ENCODE data around the gene CSTA.
"Not testable (repeated sequence)": the region's sequence is repeated elsewhere in the genome, so short reads cannot be mapped to it uniquely, and the experiment has no call there.

The CSTA gene

DNA sequence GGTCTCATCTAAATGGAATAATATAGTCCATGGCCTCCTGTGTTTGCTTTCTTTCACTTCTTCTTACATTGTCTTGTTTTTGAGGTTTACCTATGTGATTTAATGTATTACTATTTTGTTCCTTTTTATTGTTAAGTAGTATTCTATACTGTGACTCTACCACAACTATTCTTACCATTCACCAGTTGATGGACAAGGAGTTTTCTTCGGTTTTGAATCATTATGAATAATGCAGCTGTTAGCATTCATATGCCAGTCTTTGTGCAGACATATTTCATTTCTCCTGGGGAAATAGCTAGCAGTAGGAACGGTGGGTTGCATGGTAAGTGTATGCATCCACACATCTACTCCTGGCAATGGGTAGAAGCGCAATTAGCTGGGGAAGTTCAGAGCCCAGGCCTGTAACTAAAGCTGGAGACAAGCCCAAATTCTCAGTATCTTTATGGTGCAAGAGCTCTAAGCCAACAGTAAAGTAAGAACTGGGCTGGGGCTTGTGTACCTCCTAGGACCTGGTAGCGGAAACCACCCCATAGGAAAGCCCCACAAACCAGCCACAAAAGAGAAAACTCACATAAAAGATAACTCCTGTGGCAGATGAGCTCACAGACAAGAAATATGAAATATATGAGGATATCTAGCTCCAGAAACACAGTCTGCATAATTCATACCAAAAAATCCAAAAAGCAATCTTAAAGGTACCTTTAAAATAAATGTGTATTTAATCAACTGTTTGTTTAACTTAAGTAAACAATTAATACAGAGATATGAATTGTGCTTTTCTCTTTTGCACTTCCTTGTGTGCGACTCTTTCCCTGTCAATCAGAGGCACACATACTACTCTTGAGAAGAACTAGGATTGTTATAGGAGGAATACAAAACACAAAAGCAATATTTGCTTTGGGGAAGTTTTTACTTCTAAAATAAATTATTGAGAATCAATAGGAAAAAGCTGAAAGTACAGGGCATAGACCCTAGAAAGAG lies 2.7 kb upstream of the CSTA start:
- DNase-seq, result no peak

DNA sequence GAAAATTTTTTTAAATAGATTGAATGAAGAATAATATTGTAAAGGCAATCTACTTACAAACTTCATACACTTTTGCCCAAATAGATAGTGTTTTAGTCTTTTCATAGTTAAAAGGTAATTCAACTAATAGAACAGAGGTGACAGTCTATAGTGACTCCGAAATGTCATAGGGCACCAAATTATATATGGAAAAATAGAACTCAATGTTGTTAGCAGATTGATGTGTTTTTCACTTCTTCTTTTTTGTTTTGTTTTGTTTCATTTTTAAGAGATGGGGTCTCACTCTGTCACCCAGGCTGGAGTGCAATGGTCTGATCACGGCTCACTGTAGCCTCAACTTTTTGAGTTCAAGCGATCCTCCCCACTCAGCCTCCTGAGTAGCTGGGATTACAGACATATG lies 721 bp downstream of the CSTA start:
- no peak for DNase-seq

DNA sequence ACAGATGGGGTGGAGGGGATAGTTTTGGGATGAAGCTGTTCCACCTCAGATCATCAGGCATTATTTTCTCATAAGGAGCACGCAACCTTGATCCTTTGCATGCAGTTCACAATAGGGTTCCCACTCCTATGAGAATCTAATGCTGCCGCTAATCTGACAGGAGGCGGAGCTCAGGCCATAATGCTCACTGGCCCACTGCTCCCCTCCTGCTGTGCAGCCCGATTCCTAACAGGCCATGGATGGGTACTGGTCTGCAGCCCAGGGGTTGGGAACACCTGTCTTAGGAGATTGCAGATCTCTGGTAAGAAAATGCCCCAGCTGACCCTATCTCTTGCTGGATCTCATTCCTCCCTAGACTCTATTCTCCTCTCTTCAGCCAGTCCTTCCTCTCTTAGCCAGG lies 6.8 kb downstream of the CSTA start:
- no peak for DNase-seq

DNA sequence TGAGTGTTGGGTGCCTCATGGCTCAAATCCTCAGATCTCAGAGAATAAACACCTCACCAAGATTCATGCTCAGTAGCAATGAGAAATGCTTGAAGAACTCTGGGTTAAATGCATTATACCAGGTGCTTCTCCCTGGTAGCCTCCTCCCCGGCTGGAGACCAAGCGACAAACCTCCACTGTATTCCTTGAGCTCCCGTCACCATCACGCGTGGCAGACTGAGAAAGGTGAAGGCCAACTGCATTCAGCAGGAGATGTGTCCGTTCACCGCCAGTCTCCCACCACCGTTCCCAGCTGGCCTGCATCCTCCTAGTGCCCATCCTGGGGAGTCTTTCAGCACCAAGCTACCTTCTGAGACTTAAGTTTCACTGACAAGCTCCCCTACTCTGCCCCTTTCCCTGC lies 7.5 kb downstream of the CSTA start:
- DNase-seq, result no peak

DNA sequence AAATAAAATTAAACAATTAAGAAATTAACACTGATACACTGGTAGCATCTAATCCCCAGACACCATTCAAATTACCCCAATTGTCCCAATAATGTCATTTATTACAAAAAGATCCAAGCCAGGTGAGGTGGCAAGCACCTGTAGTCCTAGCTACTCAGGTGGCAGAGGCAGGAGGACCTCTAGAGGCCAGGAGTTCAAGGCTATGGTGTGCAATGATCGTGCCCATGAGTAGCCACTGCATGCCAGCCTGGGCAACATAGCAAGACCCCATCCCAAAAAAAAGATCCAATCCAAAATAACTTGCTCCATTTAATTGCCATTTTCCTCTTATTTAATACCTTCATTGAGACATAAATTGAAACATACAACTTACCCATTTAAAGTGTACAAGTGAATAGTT lies 17.8 kb downstream of the CSTA start:
- no peak for DNase-seq

DNA sequence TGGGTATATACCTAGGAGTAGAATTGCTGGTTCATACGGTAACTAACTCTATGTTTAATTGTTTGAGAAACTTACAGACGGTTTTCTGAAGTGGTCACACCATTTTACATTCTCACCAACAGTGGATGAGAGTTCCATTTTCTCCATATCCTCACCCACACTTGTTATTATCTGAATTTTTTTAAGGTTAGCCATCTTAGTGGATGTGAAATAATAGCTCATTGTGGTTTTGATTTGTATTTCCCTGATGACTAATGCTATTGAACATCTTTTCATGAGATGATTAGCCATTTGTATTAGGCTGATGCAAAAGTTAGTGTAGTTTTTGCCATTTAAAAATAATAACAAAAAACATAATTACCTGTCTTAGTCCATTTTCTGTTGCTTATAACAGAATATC lies 18.6 kb downstream of the CSTA start:
- DNase-seq, result no peak

DNA sequence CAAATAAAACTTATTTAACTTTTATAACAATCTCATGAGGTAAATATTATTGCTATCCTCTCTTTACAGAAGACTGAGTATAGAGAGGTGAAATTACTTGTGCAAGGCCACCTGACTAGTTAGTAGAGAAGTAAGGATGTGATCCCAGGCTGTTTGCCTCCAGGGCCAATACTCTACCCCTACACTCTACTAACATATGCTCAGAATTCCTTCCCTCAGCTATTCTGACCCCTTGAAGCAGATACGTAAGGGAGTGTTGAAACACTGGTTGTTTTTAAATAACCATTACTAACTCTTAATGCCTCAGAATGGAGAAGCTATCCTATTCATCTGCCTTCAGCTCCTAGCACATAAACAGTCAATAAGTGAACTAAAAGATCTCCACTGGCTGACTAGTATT lies 24.1 kb downstream of the CSTA start:
- no peak for DNase-seq

DNA sequence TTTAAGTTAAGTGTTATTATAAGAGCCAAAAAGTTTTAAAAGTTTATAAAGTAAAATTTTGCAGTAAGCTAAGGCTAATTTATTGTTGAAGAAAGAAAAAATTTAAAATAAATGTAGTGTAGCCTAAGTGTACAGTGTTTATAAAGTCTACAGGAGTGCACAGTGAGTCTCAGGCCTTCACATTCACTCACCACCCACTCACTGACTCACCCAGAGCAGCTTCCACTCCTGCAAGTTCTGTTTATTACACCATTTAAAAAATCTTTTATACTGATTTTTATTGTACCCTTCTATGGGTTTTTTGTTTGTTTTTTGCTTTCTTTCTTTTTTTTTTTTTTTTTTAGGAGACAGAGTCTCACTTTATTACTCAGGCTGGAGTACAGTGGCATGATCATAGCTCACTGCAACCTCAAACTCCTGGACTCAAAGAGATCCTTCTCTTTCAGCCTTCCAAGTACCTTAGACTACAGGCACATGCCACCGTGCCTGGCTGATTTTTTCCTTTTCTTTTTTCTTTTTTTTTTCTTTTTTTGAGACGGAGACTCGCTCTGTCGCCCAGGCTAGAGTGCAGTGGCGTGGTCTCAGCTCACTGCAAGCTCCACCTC lies 25.9 kb downstream of the CSTA start:
- no peak for DNase-seq

DNA sequence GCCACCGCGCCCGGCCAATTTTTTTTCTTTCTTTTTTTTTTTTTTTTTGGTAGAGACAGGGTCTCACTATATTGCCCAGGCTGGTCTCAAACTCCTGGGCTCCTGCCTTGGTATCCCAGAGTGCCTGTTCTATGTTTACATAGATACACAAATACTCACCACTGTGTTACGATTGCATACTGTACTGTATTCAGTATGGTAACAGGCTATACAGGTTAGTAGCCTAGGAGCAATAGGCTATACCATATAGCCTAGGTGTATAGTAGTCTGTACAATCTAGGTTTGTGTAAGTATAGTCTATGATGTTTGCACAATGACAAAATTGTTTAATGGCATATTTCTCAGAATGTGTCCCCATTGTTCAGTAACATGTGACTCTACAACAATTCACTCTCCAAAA lies 26.6 kb downstream of the CSTA start:
- no peak for DNase-seq

DNA sequence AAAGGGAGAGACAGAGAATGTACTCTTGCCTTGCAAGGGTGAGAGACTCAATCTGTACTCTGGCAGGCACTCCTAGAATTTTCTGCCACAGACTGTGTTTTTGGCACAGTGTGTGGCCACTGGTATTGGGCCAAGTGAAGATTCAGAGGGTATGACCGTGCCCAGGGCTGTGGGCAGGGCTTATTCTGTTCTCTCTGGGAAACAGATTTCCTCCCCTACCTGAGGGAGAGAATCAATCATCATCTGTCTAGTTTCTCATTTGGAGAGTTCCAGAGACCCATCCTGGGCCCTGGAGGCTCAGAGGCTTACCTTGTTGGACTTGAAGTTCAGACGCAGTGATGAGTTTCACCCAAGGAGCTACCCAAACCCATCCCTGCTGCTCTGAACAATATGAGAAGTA lies 28.2 kb downstream of the CSTA start:
- DNase-seq, result no peak

DNA sequence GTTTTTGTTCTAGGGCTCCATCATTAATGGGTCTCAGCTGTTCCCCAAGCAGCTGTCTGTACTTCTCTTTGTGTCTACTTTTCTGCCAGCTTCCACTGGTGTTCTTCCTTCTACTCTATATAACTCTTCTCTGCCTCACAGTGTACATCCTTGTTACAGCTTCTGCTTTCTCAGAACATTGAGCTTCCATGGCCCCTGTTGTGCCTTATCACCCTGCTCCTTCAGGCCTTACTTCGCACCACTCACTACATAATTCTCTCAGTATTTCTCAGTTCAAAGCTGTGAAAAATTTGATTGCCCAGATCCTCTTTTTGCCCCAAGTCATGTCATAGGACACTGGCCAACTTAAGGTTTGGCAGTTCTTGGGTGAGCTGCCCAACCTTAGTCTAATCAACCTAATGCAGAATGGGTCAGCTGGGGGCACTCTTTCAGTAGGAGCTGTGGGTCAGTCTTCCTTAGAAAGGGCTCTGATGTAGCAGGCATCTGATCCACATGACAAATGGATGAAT lies 28.9 kb downstream of the CSTA start:
- no peak for DNase-seq

DNA sequence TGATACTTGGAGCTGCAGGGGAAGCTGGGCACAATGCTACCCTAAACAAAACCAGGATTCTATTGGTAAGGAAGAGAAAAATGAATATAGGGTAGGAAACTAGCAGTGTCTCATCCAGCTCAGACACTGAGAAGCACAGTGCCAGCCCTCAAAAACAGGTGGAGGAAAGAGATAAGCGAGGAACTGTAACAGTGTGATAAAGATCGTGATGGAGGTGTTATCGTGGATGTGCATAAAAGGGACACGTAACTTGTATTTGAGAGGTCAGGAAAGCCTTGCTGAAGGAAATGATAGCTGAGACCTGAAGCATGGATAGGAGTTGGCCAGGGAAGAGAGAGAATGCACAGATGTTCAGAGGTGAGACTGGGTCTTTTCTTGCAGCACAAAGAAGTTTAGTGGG lies 30.6 kb downstream of the CSTA start:
- no peak for DNase-seq

DNA sequence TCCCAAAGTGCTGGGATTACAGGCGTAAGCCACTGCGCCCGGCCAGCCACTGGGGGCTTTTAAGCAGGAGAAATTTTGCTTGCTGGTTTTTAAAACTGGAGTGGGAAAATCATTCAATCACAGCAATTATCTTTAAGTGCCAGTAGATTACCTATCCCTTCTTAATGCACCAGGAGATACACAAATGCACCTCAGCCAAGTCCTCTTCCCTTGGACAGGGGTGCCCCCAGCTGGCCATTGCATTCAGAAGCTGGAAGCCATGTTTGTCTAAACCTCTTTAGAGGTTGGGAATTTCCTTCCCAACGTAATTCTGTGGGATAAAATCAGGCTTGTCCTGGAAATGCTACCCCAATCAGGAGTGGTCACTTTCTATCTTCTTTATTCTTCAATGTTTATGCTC lies 31.4 kb downstream of the CSTA start:
- no peak for DNase-seq

DNA sequence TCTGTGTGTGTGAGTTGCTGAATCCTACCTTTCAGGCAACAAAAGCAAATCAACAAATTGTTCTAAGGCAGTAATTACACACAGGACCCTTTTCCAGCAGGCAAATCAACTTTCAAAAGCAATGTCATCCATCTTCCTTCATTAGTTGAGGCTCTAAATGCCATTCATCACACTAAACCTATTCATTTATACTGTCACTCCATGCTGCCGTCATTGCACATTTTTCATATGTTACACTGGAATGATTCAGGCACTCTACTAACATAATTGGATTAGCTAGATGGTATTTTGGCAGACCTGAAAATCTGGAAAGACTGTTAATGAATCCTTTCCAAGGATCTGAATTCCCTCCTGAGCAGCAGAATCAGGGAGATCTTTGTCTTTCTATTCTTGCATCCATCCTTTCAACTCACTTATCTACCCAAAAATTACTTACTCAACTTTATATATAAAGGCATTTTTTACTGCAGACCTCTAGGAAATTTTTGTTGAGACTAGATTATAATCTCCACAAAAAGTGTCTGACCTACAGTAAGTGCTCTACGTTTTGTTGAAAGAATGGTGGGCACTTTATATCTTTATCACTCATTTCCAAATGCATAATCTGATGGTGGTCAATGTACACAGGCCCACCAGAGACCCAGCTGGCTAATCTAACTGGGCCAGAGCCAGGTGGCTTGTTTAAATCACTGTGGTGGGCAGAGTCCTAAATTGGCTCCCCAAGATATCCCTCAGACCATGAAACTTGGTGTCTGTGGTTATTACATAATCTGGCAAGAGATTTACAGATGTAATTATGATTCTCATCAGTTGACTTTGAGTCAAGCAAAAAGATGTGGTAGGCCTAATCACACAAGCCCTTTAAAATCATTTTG lies 33.0 kb downstream of the CSTA start:
- DNase-seq, result no peak

DNA sequence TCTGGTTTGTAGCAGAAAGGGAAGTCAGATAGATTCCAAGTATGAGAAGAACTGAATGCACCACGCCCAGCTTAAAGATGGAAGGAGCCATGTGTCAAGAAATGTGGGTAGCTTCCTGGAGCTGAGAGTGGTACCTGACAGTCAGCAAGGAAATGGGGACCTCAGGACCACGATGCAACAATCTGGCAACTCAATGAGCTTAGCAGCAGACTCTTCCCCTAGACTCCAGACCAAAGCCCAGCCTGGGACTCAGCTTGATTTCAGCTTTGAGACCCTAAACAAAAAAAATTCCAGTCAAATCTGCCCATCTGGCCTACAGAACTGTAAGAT lies 33.6 kb downstream of the CSTA start:
- DNase-seq, result no peak

DNA sequence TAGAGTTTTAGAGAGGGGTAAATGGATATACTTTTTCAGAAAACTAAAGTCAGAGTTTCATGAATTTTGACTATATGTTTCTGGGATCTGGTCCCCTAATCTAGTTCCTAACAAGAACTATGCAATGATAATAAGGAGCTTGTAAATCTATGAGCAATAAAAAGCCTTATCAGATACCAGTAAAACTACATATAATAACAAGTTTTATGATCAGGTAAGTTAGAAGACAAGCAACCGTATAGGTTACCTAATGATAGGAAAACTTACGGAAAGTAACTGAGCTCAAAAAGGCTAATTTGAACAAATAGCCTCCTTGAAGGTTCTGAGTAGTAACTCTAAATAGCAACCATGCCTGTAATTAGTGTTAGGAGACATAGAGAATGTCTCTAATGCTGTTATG lies 37.0 kb downstream of the CSTA start:
- DNase-seq, result no peak

DNA sequence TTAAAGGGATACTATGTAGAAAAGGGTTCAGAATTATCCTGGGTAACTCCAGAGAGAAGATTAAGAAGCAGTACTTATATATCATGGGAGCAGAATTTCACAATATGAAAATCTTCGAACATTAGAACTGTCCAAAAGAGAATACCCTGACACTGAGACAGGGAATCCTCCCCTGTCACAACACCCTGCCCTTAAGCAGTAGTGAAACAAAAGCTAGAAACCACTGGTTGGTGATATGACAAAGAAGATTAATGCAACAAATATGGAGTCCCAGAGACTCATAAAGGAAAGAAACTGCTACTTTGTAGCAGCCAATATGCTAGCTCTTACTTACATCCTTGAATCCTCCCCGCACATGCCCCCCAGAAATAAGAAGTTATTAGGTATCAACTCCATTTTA lies 39.4 kb downstream of the CSTA start:
- no peak for DNase-seq

DNA sequence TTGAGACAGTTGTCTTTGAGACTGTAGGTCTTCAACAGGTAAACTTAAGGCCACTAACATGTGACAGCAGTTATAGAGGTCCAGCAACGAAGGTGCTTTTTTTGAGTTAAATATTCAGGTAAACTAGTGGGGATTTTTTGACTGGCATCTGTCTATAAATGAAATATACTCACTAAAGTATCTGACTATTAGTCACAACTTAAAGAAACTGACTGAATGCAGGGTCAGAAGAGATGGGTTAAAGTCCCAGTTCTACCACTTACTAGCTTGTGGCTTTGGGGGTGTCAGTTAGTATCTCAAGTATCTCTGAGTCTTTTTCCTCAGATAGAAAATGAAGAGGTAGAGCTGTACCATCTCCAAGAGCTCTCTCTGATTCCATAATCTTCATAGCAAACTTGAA lies 40.0 kb downstream of the CSTA start:
- DNase-seq, result no peak

DNA sequence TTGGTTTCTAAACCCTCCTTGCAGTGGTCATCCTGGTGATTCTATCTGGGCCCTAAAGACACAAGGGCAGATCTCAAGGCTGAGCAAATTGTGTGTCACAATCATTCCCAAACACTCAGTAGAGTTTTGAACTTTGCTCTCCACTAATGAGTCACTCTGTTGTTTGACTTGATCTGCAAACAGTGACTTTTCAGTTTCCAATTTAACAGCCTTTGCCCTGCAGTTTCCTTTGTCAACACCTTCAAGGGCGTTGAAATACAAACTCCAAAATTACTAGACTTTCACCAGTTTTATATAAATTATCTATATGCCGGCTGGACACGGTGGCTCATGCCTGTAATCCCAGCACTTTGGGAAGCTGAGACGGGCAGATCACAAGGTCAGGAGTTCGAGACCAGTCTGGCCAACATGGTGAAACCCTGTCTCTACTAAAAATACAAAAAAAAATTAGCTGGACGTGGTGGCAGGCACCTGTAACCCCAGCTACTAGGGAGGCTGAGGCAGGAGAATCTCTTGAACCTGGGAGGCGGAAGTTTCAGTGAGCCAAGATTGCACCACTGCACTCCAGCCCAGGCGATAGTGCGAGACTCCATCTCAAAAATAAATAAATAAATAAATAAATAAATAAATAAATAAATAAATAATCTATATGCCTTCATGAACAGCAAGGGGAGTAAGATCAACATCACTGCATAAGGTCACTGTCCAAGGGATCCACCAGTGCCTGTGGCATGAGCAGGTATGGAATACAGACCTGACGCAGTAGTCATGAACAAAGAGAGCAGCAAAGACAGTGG lies 40.7 kb downstream of the CSTA start:
- not testable (repeated sequence) for DNase-seq

DNA sequence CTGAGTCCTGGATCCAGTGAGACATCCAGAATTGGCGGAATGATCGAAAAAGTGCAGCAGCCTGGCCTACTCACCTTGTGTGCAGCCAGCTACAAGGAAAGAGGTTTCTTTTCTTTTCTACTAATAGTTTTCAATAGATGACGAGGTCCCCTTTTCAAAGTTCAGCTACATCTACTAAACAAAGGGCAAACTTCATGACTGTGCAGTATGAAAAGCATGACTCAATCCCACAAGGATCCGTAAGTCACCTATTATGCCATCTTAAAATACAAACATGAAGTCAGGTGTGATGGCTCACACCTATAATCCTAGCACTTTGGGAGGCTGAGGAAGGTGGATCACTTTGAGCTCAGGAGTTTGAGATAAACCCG lies 41.3 kb downstream of the CSTA start:
- no peak for DNase-seq

DNA sequence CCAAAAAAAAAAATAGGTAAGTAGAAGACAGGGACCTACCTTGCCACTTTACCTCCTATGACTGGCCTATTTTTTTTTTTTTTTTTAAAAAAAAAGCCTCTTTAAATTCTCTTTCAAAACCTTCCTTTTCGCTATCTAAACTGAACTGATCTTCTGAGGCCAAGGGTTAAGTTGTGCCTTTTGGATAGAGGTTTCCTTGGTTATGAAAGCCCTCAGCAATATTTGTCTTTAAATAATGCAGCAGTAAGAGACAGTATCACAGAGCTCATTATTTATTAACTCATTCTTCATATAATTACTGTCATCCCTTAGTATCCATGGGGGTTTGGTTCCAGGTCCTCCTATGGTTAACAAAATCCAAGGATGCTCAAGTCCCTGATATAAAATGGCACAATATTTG lies 49.0 kb downstream of the CSTA start:
- no peak for DNase-seq

DNA sequence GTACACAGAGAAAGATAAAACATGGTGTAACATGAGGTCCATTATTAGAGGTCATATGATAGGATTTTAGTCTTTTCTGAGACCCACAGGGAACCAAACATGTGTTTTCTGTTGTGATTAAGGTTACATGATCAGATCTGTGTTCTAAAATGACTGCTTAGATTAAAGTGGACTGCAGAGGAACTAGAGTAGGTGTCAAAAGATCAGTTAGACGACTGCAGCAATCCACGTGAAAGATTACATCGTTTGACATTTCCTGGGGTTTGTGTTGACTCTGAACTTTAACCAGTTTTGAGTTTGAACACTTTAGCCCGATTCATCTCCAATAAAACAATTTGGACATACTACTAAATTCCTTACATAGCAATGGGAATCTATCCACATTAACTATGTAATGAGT lies 52.9 kb downstream of the CSTA start:
- no peak for DNase-seq

All from islet precursor cell (in vitro differentiated cells).